Endothelial cell of hepatic sinusoid (primary cell): ENCODE data around the gene OOSP3.
"Not testable (repeated sequence)": the region's sequence is repeated elsewhere in the genome, so short reads cannot be mapped to it uniquely, and the experiment has no call there.

Experiments
- in situ Hi-C: cut with HindIII; loops from 2 replicates; pipeline ENCODE4 v1.10.0; 2017; ENCODE audit warnings: low sequenced_read_pairs

Gene OOSP3

DNA sequence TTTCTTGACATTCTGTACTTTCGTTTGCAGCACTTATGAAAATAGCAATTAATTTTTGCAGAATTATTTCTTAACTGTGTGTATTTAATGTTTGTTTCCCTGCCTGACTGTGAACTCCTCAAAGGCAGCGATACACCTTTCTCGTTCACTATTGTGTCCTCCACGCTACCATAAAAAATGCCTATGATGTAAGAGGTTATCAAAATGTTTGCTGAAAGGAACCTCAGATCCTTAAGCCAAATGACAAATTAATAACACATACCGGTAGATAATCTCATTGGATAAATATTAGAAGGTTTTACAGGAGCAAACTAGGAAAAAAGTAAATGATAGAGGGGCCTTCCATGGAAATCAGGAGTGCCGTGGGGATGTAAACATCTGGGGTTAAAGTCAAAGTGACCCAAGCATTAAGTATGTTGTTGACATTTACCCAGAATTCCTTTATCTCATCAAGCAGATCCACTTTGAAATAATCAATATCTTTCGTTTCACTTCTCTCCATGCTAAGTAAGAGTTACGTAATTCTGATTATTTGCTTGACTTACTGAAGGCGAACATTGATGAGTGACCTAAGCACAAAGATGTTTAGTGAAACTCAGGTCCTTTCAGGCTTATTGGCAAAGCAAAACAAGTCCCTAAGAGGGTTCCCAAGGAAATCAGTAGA is 2.6 kb upstream of the OOSP3 start:
- in situ Hi-C loops: no loop called here

- in situ Hi-C loops: no loop called here
Measured at GRCh38 chr11:59877325-59877724, 1.3 kb upstream of the OOSP3 start.

GRCh38 chr11:59877784-59878183 is 798 bp upstream of the OOSP3 start:
- in situ Hi-C loops: no loop called here

DNA sequence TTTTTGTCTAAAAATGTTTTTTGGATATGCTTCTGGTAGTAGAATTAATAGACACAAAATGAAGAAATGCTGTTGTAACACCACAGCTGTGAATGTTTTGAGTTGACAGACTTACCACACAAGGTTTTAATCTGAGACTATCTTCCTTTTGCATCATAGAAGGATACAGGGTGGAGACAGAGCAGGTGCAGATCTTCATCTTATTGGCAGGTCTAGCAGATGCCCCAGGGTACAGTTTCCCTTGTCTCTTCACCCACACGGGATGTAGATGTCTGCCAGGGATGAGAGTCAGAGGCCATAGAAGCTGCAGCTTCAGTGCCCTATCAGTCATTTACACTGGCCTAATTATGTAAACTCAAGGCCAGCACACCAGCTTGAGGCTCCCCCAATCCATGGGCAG is 985 bp downstream of the OOSP3 start:
- in situ Hi-C loops: no loop called here

- in situ Hi-C loops: no loop called here
Measured at GRCh38 chr11:59883597-59883996, 5.0 kb downstream of the OOSP3 start.

DNA sequence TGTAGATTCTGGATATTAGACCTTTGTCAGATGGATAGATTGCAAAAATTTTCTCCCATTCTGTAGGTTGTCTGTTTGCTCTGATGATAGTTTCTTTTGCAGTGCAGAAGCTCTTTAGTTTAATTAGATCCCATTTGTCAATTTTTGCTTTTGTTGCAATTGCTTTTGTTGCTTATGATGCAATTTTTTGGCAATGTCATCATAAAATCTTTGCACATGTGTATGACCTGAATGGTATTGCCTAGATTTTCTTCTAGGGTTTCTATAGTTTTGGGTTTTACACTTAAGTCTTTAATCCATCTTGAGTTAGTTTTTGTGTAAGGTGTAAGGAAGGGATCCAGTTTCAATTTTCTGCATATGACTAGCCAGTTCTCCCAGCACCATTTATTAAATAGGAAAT is 8.6 kb downstream of the OOSP3 start:
- in situ Hi-C loops: not testable (repeated sequence)

- in situ Hi-C loops: no loop called here
Measured at GRCh38 chr11:59891781-59892181, 13.2 kb downstream of the OOSP3 start.

GRCh38 chr11:59894616-59895015 is 16.0 kb downstream of the OOSP3 start:
- in situ Hi-C loops: loop anchor here (5.0 kb wide), 1 partner anchor 67 kb away; no protein-coding TSS in a partner anchor

DNA sequence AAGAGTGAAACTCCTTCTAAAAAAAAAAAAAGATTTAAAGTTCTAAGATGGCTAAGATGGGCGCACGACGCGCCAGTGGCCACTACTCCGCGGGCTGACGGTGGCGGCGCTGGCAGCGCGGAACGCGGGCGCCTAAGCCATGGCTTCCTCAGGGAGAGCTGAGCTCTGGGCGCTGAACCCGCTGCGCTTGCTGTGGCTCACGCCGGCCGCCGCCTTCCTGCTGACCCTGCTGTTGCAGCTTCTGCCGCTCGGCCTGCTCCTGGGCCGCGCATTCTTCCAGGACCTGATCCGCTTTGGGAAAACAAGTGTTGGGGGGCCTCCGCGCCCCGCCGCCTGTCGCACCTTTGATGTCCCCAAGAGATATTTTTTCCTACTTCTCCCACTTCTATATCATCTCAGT is 19.5 kb downstream of the OOSP3 start:
- in situ Hi-C loops: loop anchor here (5.0 kb wide), 1 partner anchor 71 kb away; no protein-coding TSS in a partner anchor

- in situ Hi-C loops: loop anchor here (5.0 kb wide), 1 partner anchor 71 kb away; no protein-coding TSS in a partner anchor
Measured at GRCh38 chr11:59898650-59899049, 20.1 kb downstream of the OOSP3 start.

DNA sequence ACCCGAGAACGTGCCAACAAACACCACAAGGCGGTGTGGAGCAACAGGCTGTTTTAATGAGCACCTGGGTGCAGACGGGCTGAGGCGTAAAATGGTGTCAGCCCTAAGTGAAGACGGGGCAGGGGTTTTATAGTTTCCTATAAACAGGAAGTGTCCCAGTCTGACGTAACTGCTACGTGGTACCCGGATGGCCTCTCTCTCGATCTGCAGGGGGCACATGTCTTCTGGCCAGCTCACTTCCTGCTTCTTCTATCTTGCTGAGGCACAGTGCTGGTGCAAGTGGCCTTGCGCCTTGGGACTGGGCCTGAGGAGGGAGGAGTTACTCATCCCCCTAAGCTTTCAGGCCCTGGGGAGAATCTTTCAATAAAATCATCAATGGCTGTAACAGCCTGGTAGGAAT is 20.9 kb downstream of the OOSP3 start:
- in situ Hi-C loops: loop anchor here (5.0 kb wide), 1 partner anchor 72 kb away; no protein-coding TSS in a partner anchor

DNA sequence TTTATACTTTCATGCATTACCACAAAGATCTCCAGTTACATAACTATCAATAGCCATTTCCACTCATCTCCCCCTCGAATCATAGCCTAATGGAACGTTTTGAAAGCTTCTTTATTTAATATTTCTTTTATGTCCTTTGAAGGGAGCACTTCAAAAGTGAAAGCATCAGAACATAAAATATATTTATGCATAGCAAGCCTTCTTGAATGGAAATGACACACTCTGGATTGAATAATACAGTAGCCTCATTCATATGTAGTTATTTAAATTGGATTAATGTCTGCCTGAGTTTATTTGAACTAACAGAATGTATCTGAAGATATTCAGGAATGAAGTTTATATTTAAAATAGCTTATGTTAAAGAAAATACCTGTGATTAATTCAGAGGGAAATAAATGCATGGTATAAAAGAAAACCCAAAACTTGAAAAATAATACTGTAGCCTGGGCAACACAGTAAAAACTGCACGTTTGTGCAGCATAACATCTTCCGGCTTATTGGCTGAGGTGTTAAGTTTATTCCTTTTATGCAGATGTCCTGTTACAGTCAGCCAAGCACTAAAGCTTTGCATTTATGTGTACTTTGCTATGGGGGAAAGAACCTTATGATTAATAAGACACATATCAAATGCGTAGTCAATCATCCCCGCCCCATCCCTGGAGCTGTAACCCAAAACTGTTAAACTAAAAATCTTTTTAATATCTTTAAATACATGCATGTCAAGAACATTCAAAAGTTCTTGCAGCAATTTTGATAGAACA is 22.0 kb downstream of the OOSP3 start:
- in situ Hi-C loops: no loop called here

DNA sequence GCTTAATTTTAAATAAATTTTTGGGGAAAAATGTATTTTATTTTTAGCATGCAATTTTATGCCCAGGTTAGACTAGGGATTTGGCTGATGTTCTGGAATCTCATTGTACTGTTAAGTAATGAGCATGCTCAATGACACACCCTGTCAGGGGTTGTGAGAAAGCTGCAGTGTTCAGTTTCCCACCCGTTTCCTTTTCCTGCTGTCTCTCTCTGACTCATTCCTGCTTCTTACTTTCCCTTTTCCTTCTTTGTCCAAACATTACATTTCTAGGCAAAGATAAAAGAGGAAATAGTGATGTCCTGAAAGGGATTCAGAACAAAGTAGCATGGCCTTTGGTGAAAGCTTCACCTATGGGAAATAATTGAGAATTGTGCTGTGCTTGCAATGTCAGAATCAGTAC is 22.7 kb downstream of the OOSP3 start:
- in situ Hi-C loops: no loop called here

- in situ Hi-C loops: not testable (repeated sequence)
Measured at GRCh38 chr11:59903569-59903968, 25.0 kb downstream of the OOSP3 start.

DNA sequence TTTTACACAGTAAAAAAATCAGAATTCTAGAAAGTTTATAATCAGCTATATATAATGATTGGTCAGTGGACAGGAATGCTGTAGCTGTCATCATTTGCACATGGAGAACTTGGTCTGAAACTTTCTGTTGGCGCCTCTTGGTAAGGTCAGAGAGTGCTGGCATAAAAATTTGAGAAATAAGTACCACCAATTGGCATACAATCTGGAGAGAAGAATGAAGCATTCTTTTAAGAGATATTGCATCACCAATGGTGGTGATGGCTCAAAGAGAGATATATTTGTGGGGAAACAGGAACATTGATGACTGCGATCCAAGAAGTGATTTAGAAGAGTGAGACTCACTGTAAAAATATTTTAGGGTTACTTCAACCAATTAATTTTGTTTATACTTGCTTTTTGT is 39.9 kb downstream of the OOSP3 start:
- in situ Hi-C loops: no loop called here

GRCh38 chr11:59918987-59919589 is 40.5 kb downstream of the OOSP3 start:
- in situ Hi-C loops: no loop called here

DNA sequence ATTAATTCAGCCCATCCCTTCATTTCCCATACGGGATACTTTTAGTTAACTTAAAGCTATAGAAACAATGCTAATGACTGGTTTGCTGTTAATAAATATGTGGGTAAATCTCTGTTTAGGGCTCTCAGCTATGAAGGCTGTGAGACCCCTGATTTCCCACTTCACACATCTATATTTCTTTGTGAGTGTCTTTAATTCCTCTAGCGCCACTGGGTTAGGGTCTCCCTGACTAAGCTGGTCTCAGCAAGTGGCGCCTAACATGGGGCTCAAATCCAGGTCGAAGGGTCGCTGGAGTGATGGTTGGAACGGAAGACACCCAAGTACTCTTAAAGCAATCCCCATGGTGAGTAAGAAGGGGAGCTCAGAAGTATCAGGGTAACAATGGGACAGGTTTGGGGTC is 45.2 kb downstream of the OOSP3 start:
- in situ Hi-C loops: no loop called here

- in situ Hi-C loops: no loop called here
Measured at GRCh38 chr11:59931688-59932087, 53.1 kb downstream of the OOSP3 start.

DNA sequence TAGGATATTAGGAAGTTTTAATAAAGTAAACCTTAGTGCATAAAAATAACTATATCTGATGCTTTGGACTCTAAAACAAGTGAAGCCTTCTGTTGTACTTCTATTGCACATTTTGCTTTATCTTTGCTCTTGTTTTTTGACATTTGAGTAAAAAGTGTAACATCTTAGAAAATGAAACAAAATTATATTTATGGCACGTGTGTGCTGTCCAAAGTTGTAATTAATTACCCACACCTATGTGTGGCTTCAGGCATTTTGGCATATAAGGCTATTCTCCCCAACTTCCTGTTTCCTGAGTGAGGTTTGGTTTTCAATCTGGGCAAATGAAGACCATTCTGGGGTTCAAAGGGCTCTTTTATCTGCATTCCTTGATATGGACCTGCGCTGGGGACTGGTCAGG is 59.5 kb downstream of the OOSP3 start, which contains the start of gene OOSP1:
Gene OOSP1 (plus strand): TSS at position 301 of the 400 bp plus-strand sequence. CDS start 23 bp downstream, at position 324.
- in situ Hi-C loops: no loop called here

GRCh38 chr11:59938718-59939117 is 60.1 kb downstream of the OOSP3 start:
- in situ Hi-C loops: no loop called here

DNA sequence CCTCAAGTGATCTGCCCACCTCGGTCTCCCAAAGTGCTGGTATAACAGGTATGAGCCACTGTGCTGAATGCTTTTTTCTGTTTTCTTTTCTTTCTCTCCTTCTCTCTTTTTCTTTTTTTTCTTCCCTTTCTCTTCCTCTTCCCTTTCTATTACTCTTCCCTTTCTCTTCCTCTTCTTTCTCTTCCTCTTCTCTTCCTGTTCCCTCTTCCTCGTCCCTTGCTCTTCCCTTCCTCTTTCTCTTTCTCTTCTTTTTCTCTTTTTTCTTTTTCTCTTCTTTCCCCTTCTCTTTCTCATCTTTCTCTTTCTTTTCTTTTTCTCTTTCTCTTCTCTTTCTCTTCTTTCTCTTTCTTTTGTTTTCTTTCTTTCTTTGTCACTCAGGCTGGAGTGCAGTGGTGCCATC is 60.9 kb downstream of the OOSP3 start:
- in situ Hi-C loops: no loop called here

DNA sequence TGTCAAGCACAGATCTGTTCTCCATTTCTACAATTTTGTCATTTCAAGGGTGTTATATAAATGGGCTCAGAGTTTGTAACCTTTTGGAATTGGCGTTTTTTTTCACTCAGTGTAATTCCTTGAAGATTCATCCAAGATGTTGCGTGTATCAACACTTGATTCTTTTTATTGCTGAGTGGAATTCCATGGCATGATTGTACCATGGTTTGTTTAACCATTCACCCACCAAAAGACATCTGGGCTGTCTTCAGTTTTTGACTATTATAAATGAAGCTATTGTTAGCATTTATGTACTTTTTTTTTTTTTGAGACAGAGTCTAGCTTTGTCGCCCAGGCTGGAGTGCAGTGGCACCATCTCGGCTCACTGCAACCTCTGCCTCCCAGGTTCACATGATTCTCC is 62.5 kb downstream of the OOSP3 start:
- in situ Hi-C loops: no loop called here
